Peyer's patch (tissue), 4 donors: ENCODE measurements around the gene KRT7.
"Not testable (repeated sequence)": the region's sequence is repeated elsewhere in the genome, so short reads cannot be mapped to it uniquely, and the experiment has no call there.

Experiments
- CTCF ChIP-seq, 6 experiments: fragments of 450-650 bp in 4 of 6; fragments of 200-600 bp in 2 of 6; sonication (generic) in 1 of 6; IDR thresholded peaks; one replicate each; pipeline ENCODE4 v1.5.1; 2017 to 2019; ENCODE audit warnings: antibody characterized with exemption in 6 of 6, mild to moderate bottlenecking in 3 of 6, moderate library complexity in 1 of 6
- POLR2A ChIP-seq, 2 donors: fragments of 450-650 bp; IDR thresholded peaks; one replicate each; pipeline ENCODE4 v1.5.1; 2017; ENCODE audit warnings: antibody characterized with exemption in 2 of 2, mild to moderate bottlenecking in 2 of 2, moderate library complexity in 2 of 2

- not testable (repeated sequence) for TF ChIP-seq CTCF, POLR2A (IDR thresholded peaks at IDR 0.05)
Measured at GRCh38 chr12:52252175-52252615, 19.2 kb downstream of the KRT7 start.
